HL-60 (cell line): ENCODE data around the gene MAD2L2.

ENCODE experiments used
- CTCF ChIP-seq: IDR thresholded peaks from one replicate; pipeline ENCODE4 v1.5.1; 2011; ENCODE audit warnings: low read length, control low read depth, inconsistent platforms; ENCODE audit not compliant: insufficient read depth
- GABPA ChIP-seq: IDR thresholded peaks from 2 replicates; pipeline ENCODE4 v1.6.1; 2012; ENCODE audit warnings: low read depth
- POLR2AphosphoS5 ChIP-seq: IDR thresholded peaks from 2 replicates; pipeline ENCODE4 v1.6.1; 2012; ENCODE audit warnings: low read depth
- REST ChIP-seq: IDR thresholded peaks from 2 replicates; pipeline ENCODE4 v1.6.1; 2012; ENCODE audit warnings: low read depth; ENCODE audit not compliant: insufficient replicate concordance
- SPI1 ChIP-seq: IDR thresholded peaks from 2 replicates; pipeline ENCODE4 v1.6.1; 2012; ENCODE audit warnings: low read depth, mild to moderate bottlenecking, borderline replicate concordance

GRCh38 chr1:11652203-11652780 lies 28.7 kb downstream of the MAD2L2 start:
- TF ChIP-seq POLR2AphosphoS5 (no peak), GABPA (no peak), CTCF (no peak), REST (no peak), SPI1 (no peak)
